Neural progenitor cell (in vitro differentiated cells): ENCODE measurements around the gene NIT2.

Source experiments
- CTCF ChIP-seq: fragments of 200-600 bp; sonication (generic); IDR thresholded peaks from 2 replicates; pipeline ENCODE4 v1.5.1; 2017; ENCODE audit warnings: antibody characterized with exemption, mild to moderate bottlenecking
- EZH2 ChIP-seq: fragments of 200-600 bp; sonication (generic); IDR thresholded peaks from 2 replicates; pipeline ENCODE4 v1.6.1; 2017; ENCODE audit warnings: antibody characterized with exemption, mild to moderate bottlenecking, moderate library complexity
- EZH2phosphoT487 ChIP-seq: fragments of 200-600 bp; sonication (generic); IDR thresholded peaks from 2 replicates; pipeline ENCODE4 v1.6.1; 2017; ENCODE audit warnings: antibody characterized with exemption

- TF ChIP-seq EZH2 (no peak), CTCF (no peak), EZH2phosphoT487 (no peak)
These were observed 10.5 kb upstream of the NIT2 start for GRCh38 chr3:100324044-100324443.
